HG03432 (cell line): ENCODE data around the gene SMYD3.
A peak's percentile ranks its signal among the peaks of the same experiment; 100 is the strongest.
"Not testable (repeated sequence)": the region's sequence is repeated elsewhere in the genome, so short reads cannot be mapped to it uniquely, and the experiment has no call there.

Source experiments
- ATAC-seq: cut with Tn5 transposase; IDR thresholded peaks from one replicate; pipeline ENCODE4 v1.9.1; 2021; ENCODE audit warnings: mild to moderate bottlenecking, moderate library complexity; ENCODE audit not compliant: unreplicated experiment

The SMYD3 gene

DNA sequence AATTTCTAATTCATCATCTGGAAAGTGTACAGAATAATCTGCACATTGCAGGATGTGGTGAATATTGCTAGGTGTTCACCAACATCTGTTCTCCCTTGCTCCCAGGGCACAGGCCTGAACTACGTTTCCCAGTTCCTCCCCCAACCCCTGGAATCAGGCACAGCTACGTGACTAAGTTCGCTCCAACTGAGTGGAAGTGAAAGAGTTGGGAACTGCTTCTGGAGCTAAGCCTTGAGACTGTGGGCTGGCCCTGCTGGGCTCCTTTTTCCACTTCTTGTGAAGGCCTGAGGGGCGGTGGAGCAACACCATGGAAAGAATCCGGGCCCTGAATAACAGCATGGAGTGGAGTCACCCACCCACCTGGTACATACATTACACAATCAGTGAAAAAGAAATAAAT is 534.6 kb downstream of the SMYD3 start:
- ATAC-seq: no peak

DNA sequence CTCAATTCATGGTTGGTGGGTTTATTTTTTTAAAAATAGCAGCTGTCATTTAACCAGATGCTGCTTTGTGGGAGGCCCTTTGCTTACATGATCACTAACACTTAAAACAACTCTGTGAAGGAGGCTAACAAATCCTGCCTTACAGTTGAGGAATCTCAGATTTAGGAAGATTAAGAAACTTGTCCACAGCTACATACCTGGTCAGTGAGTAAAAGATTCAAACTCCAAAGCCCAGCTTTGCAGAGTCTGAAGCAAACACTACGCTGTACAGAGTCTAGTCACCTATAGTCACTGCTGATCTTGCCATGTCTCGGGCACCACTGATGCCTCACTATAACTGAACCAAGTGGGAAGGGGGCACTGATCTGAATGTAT is 535.4 kb downstream of the SMYD3 start:
- no peak for ATAC-seq

DNA sequence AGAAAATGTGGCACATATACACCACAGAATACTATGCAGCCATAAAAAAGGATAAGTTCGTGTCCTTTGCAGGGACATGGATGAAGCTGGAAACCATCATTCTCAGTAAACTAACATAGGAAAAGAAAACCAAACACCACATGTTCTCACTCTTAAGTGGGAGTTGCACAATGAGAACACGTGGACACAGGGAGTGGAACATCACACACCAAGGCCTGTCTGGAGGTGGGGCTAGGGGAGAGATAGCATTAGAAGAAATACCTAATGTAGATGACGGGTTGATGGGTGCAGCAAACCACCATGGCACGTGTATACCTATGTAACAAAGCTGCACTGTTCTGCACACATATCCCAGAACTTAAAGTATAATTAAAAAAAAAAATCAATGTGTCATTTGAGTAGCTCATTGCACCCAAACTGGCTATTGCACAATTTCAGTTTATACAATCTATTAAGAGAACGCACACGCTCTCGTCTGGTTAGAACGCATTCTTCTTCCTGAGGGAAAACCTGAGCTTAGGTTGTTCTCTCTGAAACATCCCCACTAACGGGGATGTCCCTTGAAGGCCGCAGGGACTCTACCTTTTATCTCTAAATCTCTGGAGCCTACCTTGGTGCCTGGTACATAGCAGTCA is 535.9 kb downstream of the SMYD3 start:
- ATAC-seq: not testable (repeated sequence)

DNA sequence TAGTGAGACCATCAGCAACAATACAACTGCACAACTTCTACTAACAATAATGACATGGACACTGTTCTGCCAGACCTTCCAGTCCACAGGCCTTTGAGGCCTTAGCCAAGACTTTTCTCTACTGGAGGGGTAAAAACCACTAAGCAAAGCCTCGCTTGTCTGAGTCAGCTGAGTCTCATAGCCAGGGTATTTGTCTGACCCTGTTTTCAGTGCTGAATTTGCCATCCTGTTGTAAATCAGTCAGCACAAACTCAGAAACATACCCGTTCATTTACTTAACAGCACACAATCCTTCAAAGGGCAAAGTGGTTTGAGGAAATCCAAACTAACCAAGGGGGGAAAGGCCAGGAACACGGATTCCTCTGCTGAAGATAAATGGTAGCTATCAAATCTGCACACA is 537.8 kb downstream of the SMYD3 start:
- no peak for ATAC-seq

DNA sequence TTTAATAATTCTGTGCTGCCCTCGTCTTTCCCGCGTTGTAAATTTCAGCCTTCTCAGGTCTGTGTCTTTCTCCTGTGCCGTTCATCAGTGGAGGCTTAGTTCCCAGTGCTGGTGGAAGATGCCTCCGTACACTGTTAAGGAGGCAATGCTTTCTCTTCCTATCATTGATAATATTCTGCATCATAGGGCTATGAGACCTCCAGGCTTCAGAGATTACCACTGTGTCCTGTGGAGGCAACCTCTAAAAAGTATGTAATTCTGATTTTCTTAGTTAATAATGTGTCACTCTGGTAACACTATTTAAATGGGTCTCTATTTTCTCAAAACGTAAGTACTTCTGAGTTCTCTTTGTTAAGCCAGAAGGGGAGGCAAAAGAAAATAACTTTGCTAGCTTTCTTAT is 538.3 kb downstream of the SMYD3 start:
- ATAC-seq: no peak

DNA sequence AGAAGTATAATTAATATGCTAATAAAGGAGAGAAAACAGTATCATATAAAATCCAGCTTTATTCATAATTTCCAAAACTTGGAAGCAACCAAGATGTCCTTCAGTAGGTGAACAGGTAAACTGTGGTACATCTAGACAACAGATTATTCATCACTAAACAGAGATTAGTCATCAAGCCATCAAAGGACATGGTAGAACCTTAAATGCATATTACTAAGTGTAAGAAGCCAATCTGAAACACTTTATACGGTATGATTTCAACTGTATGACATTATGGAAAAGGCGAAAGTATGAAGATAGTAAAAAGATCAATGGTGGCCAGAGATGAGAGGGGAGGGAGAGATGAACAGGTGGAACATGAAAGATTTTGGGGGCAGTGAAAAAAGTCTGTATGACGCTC is 541.7 kb downstream of the SMYD3 start:
- no peak for ATAC-seq

DNA sequence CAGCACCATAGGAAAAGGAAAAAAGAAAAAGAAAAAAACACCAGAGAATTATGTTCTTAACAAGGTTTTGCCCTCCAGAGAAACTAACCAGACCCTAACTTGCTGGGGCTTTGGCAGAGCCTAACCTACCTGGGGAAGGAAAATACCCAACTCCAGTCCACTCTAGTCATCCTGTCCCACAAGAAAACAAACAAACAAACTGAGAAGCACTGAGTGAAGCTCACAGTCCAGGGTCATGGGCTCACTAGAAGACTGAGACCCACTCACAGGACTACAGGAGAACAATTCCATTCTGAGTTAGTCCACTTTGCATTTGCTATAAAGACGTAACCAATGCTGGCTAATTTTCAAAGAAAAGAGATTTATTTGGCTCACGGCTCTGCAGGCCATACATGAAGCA is 543.4 kb downstream of the SMYD3 start:
- no peak for ATAC-seq

DNA sequence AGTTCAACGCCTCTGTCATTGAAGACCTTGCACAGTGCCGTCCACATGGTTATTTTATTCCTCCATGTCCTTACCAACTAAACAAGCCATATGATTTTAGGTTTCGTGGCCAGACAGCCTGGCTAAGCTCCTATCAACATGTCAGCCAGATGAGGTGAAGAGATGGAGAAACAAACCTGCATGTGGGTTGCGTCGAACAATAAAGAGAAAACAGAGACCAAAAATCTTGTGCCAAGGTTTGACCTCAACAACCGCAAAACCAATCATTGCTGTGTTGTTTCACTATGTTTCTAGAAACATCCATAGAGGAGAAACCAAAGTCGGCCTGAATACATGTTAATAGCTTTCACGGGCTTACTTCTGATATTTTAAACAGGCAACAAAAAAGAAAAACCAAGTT is 544.6 kb downstream of the SMYD3 start:
- no peak for ATAC-seq

DNA sequence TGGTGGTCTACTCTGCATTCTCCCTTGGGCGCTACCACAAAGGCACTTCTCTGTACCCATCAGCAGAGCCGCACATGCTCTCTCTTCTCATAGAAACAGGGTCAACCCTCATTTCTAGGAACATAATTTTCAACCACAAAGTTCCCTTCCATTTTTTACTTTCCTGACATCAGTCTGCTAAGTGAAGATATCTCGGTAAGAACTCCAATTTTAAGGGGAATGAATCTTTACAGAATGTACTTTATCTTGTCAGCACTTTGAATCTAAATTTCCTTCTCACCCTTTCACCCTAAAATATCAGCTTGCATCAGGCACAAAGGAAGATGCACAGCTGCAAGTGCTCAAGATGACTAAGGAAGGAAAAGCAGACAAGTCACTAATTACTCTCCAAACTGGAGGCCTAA is 545.9 kb downstream of the SMYD3 start:
- no peak for ATAC-seq

DNA sequence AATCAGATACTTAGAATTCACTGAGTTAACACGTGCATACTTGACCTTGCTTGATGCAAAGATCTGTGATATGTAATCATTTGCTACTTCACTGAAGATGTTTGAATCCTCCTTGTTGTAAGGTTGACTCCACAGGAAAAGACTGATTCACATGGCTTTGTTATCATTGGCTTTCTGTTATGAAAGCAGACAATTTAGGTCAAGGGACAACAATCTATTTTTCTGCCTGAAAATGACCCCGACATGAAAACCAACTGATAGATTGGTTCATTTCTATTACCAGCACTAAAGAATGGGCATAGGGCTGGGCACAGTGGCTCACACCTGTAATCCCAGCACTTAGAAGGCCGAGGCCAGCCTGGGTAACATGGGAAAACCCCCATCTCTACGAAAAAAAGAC is 546.9 kb downstream of the SMYD3 start:
- ATAC-seq: no peak

DNA sequence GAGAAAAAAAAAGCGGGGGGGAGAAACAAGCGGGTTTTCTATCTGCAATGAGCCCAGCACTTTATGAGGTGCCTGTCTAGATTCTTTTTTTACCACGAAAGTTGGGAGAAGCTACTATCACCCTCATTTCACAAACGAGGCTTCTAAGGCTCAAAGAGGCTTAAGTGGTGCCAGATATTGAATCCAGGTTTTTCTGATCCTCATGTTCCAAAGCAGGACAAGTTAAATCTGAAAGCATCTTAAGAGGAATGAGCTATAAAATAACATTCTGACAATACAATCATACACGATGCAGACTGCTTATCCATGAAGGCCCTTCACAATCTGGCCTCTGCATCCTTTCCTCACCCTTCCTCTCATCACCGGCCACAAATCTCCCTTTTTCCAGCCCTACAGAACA is 549.1 kb downstream of the SMYD3 start:
- ATAC-seq: no peak

DNA sequence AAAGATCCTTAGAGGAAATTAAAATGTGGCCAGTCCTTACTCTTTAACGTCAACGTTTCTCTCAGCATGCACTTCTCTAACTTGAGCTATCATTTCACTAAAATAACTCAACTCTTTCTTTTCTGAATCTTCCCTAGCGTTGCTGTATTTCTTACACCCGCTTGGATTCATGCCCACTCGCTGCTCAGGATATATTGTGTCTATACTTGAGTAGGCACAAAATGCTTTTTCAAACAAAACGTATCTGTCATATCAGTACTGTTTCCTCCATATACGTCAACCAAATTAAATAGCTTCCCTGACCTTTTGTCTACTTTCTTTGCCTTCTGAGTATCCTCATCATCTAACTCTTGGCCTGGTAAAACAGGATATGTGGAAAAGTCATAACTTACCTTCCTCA is 549.7 kb downstream of the SMYD3 start:
- no peak for ATAC-seq

DNA sequence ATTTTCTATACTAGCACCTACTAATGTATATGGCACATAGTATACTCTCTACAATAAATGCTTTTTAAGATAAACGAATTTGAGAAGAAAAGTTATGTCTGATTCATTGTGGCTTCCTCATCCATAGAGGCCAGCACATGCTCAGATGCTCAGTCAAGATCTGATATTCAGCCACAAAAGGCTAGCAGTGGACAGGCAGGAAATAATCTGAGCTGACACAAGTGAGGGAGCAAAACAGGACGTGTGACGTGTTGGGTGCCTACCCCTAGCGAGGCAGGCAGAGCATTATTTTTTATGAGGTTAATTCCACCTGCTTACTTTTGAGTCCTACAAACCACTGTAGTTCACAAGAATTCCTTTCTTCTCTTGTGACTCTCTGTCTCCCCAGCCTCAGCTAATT is 550.9 kb downstream of the SMYD3 start:
- ATAC-seq: no peak

DNA sequence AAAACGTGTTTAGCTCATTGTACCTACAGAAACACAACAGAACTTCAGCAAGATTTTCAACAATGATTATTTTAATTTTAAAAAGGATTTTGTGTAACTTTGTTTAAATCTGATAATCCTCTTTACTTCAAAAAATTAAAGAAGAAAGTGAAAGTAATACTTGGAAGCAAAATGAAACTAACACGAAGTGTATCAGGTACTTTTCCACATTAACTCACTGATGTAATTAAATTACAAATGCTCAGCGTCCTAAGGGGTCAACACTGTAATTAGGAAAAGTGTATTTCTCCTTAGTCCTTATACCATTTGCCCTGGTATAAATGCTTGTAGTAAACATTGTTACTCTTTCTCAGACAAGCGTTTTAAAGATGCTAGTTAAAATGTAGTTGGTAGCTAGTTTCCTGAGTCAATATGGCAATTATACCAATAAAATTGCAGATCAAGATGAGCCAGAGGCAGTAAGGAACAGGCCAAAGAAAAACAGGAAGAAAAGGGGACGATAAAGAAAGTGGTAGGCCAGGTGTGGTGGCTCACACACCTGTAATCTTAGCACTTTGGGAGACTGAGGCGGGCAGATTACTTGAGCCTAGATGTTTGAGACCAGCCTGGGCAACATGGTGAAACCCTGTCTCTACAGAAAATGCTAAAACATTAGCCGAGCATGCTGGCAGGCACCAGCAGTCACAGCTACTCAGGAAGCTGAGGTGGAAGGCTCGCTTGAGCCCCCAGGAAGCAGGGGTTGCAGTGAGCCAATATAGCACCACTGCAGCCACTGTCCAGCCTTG is 553.0 kb downstream of the SMYD3 start:
- peak; percentile 52 for ATAC-seq

DNA sequence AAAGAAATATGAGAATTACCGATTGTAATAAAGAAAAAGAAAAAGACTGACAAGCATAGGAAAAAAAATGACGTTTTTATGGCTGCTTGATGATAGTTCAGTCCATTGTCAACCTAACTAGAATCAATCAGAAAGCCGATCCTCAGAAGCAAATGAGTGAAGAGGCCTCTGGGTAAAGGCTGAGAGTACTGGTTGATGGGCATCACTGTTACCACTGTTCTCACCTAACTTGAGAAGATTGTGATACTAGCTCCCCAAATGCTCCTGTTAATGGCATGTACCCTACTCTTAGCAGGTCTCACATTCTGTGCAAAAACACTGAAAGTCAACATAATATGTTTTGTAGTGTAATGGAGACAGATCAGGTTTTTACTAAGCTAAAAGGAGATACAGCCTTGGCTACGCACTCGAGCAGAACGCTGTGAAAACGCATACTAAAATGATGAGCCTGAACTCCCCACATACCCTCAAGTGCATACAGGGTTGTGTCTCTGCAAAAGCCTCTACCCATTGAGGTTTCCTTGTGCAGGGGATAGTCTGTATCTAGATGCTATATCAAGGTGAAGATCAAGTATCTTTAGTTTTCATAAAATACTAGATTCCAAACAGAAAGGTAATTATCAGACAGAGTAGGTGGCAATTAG is 554.6 kb downstream of the SMYD3 start:
- no peak for ATAC-seq

DNA sequence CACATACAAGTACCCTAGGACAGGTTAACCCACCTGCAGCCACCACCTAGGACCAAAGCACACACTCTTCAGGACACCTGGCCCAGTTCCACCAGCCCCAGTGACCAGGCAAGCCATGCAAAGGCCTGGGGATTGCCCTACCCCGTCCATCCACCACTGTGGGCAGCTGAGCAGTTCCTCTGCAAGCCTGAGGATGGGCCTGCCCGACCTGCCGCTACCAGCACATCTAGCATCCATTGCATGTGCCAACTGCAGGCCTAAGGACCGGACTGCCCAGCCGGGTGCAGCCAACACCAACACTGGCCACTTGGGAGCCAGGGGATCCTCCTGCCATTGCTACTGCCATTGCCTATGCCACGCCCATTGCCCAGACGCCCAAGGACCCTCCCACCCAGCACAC is 558.3 kb downstream of the SMYD3 start:
- no peak for ATAC-seq

DNA sequence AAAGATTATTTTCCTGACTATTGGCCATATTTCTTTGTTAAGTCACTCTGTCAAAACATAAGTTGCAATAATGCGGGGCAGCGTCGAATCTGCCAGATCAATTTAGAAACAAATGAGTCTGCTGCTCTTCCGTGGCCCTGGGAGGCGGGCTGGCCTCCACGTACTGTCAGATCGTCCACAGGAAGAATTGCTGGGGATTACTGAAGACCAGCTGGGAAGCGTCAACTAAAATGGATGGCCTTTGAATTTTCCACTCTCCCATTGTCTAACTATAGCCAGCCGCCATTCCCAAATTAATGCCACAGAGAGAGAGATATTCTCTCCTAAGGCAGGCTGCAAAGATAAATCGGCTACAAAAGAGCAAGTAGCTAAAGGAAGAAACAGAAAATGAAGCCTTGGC is 560.2 kb downstream of the SMYD3 start:
- no peak for ATAC-seq

DNA sequence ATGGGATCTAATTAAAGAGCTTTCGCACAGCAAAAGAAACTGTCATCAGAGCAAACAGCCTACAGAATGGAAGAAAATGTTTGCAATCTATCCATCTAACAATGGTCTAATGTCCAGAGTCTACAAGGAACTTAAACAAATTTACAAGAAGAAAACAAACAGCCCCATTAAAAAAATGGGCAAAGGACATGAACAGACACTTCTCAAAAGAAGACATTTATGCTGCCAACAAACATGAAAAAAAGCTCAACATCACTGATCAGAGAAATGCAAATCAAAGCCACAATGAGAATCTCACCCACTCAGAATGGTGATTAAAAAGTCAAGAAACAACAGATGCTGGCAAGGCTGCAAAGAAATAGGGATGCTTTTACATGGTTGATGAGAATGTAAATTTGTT is 561.9 kb downstream of the SMYD3 start:
- not testable (repeated sequence) for ATAC-seq

DNA sequence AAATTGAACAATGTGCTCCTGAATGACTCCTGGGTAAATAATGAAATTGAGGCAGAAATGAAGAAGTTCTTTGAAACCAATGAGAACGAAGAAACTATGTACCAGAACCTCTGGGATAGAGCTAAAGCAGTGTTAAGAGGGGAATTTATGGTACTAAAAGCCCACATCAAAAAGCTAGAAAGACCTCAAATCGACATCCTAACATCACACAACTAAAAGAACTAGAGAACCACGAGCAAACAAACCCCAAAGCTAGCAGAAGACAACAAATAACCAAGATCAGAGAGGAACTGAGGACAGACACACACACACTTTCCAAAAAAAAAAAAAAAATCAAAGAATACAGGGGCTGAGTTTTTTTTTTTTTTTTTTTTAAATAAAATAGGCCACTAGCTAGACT is 564.2 kb downstream of the SMYD3 start:
- ATAC-seq: no peak

DNA sequence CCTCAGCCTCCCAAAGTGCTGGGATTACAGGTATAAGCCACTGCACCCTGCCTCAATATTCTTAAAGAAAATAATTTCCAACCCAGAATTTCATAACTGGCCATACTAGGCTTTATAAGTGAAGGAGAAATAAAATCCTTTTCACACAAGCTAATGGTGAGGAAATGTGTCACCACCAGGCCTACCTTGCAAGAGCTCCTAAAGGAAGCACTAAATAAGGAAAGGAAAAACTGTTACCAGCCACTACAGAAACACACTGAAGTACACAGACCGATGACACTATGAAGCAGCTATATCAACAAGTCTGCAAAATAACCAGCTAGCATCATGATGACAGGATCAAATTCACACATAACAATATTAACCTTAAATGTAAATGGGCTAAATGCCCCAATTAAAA is 565.3 kb downstream of the SMYD3 start:
- not testable (repeated sequence) for ATAC-seq

DNA sequence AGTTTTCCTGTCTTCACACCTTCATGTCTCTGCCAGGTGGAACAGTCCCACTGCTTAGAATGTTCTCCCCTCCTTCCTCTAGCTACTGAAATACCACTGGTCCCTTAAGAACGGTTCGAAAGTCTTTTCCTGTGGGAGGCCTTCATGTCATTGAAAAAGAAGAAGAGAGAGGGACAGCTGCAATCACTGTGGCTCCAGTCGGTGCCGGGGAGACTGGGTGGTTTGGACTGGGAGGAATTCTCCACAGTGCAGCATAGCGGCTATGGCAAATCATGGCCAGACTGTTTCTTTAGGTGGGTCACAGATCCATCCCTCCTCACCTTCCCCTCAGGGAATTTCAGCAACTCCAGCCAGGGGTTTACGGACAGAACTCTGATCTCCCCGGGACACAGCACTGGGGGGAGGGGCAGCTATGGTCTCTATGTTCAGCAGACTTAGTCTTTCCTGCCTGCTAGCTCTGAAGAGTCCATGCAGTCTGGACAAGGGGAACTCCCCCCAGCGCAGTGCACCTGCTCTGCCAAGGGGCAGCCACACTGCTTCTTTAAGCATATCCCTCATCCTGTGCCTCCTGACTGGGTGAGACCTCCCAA is 567.2 kb downstream of the SMYD3 start:
- no peak for ATAC-seq

DNA sequence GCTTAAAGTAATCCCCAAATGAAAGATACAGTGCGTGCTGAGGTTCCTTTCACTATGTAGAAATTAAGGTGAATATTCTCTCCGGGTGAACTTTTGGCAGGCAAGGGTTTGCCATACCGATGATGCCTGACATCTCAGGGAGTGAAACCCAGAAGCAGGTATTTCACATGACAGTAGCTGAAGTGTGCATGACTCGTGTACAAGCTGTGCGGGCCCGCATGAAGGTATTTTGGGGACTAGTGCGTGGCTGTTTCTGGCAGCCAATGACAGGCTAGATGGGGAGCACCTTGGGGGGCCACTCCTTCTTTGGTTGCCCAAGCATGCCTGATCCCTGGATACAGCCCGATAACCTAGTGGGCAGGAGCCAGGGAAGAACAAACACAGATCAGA is 569.0 kb downstream of the SMYD3 start:
- no peak for ATAC-seq
